SK-N-MC (cell line): Measurements from ENCODE around the gene PRG2.

Source experiments
- DNase-seq: peaks from one replicate; pipeline ENCODE4 v3.0.0-alpha.2; 2011; ENCODE audit warnings: low read depth, low spot score
- H3K27ac ChIP-seq: fragments of 200-600 bp; sonication (generic); 2 replicates; pipeline ENCODE4 v1.5.1; 2016; ENCODE audit warnings: mixed run types
- H3K36me3 ChIP-seq: fragments of 200-600 bp; sonication (generic); 2 replicates; pipeline ENCODE4 v1.6.1; 2017; ENCODE audit warnings: antibody characterized with exemption, low read length, mixed read lengths; ENCODE audit not compliant: insufficient read depth
- H3K4me3 ChIP-seq: fragments of 200-600 bp; sonication (generic); 2 replicates; pipeline ENCODE4 v1.5.1; 2016
- H3K9ac ChIP-seq: fragments of 200-600 bp; sonication (generic); 2 replicates; pipeline ENCODE4 v1.8.0; 2017; ENCODE audit warnings: mixed run types, mixed read lengths; ENCODE audit not compliant: insufficient read length
- H3K9me3 ChIP-seq: fragments of 200-600 bp; sonication (generic); 2 replicates; pipeline ENCODE4 v1.6.1; 2017; ENCODE audit warnings: low read depth, mild to moderate bottlenecking, antibody characterized with exemption, low read length, moderate library complexity, mixed read lengths
- EZH2 ChIP-seq: fragments of 200-600 bp; sonication (generic); IDR thresholded peaks from one replicate; pipeline ENCODE4 v1.6.1; 2017; ENCODE audit warnings: antibody characterized with exemption
- FOXP2 ChIP-seq: optimal IDR thresholded peaks from 2 replicates; pipeline ENCODE3; 2011; ENCODE audit warnings: mild to moderate bottlenecking, moderate library complexity; ENCODE audit not compliant: insufficient read depth; ENCODE audit errors: extremely low read length, control extremely low read depth
- POLR2AphosphoS5 ChIP-seq: IDR thresholded peaks from 2 replicates; pipeline ENCODE4 v1.6.1; 2012; ENCODE audit warnings: mild to moderate bottlenecking, low read depth, low read length, borderline replicate concordance

The PRG2 gene

DNA sequence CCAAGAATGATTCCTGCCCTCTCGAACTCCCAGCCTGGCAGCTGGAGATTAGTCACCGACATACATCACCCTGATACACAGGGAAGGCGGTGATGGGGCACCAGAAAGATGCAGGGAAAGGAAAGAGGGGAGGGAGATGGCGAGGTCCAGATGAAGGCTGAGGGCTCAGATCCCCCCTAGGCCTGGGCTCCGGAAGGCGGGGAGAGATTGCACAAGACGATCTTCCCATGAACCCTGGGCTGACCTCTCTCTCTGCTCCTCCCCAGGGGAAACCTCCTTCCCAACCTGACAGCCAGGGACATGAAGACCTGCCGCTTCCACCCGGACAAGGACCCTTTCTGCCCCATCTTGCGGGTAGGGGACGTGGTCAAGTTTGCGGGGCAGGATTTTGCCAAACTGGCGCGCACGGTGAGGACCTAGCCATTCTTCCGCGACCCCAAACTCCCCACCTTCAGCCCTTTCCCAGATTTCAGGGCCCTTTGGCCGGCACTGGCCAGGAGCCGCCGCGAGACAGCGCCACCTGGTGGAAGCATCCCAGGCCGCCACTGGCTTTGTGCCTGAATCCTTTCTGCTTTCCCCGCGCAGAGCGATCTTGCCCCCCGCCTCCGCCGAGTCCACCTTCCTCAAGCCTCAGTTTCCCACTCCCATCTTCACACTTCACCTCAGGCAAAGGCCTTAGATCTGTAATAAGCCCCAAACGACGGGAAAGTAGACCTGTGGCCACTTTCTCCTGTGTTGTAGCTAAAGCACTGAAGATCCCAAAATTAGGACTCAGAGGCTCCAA lies 40.8 kb downstream of the PRG2 start:
- Histone ChIP-seq H3K4me3 (no peak overlapping the region), H3K27ac (no peak overlapping the region), H3K9ac (no peak overlapping the region), H3K36me3 (no peaks in the 10 kb centered on the region), H3K9me3 (no peaks in the 10 kb centered on the region)
- no peak for DNase-seq
- TF ChIP-seq EZH2: no peak
- no peak for TF ChIP-seq FOXP2
- TF ChIP-seq POLR2AphosphoS5: no peak

DNA sequence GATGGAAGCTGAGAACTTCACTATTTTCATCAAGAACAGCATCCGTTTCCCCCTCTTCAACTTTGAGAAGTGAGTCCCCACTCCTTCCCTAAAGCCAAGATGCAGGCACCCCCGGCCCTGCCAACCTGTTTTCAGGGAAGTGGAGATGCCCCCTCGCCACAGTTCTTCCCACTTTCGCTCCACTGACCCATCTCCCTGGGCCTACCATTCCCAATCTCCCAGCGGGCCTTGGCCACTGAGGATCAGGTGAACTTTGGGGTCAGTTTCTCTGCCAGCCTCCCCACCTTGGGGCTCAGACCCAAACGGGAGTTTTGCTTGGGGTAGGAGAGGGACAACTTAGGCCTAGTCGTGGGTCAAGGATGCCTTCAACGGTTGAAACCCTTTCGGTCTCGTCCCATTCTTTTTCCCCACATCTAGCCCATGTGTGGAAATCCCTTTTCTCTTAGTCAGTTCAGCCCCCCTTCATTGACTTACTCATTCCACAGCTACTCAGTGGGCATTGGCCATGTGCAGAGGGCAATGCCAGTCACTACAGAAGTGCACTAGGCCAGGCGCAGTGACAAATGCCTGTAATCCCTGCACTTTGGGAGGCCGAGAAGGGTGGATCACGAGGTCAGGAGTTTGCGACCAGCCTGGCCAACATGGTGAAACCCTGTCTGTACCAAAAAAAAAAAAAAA lies 41.7 kb downstream of the PRG2 start:
- no peak overlapping the region for H3K4me3 ChIP-seq
- TF ChIP-seq POLR2AphosphoS5 (no peak), FOXP2 (no peak), EZH2 (no peak)
- DNase-seq: no peak

DNA sequence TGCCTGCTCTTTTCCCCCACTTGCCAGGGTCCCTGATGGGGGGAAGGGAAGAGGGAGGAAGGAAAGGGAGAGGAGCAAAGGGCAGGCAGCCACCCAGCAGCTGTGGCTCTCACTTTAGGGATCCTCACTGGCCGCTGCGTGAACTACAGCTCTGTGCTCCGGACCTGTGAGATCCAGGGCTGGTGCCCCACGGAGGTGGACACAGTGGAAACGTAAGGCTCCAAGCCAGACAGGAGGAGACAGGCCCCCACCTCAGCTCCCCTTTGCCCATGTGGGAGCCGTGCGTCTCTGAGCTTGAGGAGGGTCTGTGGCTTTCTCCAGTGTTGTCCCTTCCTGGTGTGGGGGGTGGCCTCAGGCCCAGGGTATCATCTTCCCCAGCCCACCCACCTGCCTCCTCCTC lies 42.4 kb downstream of the PRG2 start:
- Histone ChIP-seq H3K4me3 (no peak overlapping the region), H3K27ac (no peak overlapping the region), H3K36me3 (no peaks in the 10 kb centered on the region), H3K9ac (no peak overlapping the region), H3K9me3 (no peaks in the 10 kb centered on the region)
- DNase-seq: no peak
- TF ChIP-seq FOXP2 (no peak), POLR2AphosphoS5 (no peak), EZH2 (no peak)

More for the DNA sequence above, 41.7 kb downstream of the PRG2 start:
- H3K9ac ChIP-seq: no peak overlapping the region
- H3K27ac ChIP-seq: no peak overlapping the region
- H3K9me3 ChIP-seq: no peaks in the 10 kb centered on the region
- no peaks in the 10 kb centered on the region for H3K36me3 ChIP-seq

DNA sequence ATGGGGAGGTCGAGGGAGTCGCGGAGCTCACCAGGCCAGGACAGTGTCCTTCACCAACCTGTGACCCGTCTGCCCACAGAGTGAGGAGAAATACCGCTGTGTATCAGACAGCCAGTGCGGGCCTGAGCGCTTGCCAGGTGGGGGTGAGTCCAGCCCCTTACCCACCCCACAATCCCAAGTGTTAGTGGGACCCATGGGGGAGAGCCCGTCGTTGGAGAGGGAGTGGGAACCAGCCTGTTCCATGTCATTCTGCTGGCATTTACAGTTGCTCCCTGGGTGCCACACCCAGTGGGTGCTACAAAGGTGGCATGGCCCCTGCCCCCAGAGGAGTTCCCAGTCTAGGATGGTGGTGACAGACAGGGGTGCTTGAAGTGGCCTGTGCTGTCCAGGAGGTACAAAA lies 43.1 kb downstream of the PRG2 start:
- Histone ChIP-seq H3K9me3 (no peaks in the 10 kb centered on the region), H3K4me3 (no peak overlapping the region), H3K9ac (no peak overlapping the region), H3K27ac (no peak overlapping the region), H3K36me3 (no peaks in the 10 kb centered on the region)
- no peak for TF ChIP-seq EZH2
- DNase-seq: no peak

DNA sequence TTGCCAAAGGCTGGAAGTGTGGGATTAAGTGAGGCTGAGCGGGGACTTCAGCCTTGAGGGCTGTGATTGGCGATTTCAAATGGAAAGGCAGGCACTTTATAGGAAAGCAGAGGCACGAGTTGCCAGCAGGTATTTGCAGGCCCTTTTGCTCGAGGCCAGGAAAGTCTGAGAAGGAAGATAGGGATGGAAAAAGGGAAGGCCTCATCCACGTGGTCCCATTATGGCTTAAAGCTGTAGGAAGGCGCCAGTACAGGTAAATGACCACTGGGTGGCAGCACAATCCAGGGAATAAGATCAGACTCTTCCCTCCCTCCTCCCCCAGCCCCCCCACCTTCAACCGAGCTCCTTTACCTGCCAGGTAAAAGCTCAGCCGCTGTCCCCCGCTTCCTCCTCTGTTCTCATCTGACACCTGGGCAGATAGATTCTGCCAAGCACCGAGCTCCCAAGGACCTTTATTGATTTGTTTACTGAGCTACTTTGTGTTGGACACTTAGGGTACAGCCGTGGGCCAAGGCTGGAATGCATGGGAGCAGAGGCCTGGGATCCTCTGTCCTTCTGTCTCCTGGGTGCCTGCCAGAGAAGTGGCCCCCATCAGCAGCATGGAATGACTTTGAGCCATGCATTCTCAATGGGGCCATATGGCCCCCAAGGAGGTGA lies 44.8 kb downstream of the PRG2 start:
- DNase-seq: no peak
- H3K4me3 ChIP-seq: no peak overlapping the region
- H3K9me3 ChIP-seq: no peaks in the 10 kb centered on the region
- no peaks in the 10 kb centered on the region for H3K36me3 ChIP-seq
- TF ChIP-seq FOXP2 (no peak), EZH2 (no peak), POLR2AphosphoS5 (no peak)
- H3K27ac ChIP-seq: 0 out of 2 replicates have a peak overlapping the region, but pooled peaks have one; percentile 16
- H3K9ac ChIP-seq: peak overlapping the region; percentile 35

DNA sequence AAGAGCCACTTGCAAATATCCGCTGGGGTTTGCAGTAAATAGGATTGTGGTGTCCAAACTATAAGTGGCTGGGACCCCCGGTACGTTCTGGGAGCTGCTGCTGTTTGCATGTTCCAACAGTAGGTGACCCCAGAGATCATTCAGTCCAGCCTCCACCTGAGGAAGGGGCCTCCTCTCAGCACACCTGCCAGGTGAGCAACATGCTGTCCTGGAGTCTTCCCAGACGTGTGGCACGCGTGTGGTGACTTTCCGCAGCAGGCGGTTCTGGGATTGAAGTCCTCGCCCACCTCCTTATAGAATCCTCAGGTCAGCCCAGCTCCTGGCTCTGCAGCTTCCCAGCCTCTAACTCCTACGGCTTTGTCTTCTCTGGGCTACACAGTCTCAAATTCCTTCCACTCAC lies 45.6 kb downstream of the PRG2 start:
- no peak overlapping the region for H3K4me3 ChIP-seq
- no peaks in the 10 kb centered on the region for H3K36me3 ChIP-seq
- DNase-seq: no peak
- H3K9me3 ChIP-seq: no peaks in the 10 kb centered on the region
- TF ChIP-seq POLR2AphosphoS5 (no peak), FOXP2 (no peak), EZH2 (no peak)
- H3K27ac ChIP-seq: no peak overlapping the region
- H3K9ac ChIP-seq: no peak overlapping the region

DNA sequence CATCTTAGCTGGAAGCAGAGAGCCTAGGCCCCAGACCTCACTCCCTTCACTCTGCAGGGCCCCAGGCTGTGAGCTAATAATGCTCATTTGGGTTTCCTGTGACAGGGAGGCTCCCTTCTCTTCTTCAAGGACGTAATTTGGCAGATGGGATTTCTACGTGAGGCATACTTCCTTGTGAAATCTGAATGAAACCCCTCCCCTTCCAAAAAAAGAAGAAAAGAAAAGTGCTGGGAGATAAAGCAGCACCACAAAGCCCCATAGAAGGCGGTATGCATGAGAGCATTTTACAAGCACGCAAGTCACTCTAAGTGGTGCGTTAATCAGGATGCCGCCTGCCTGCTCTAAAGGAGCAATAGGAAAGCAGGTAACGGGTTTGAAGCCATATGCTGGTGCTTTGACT lies 46.6 kb downstream of the PRG2 start:
- peak overlapping the region; percentile 9 for H3K9ac ChIP-seq
- peak overlapping the region; percentile 10; the same call in 1 of the 2 replicates for H3K4me3 ChIP-seq
- H3K36me3 ChIP-seq: no peaks in the 10 kb centered on the region
- peak; percentile 53 for DNase-seq
- TF ChIP-seq POLR2AphosphoS5 (no peak; the same call in 1 of the 2 replicates), EZH2 (no peak), FOXP2 (no peak)
- peak overlapping the region; percentile 52 for H3K27ac ChIP-seq
- no peaks in the 10 kb centered on the region for H3K9me3 ChIP-seq

DNA sequence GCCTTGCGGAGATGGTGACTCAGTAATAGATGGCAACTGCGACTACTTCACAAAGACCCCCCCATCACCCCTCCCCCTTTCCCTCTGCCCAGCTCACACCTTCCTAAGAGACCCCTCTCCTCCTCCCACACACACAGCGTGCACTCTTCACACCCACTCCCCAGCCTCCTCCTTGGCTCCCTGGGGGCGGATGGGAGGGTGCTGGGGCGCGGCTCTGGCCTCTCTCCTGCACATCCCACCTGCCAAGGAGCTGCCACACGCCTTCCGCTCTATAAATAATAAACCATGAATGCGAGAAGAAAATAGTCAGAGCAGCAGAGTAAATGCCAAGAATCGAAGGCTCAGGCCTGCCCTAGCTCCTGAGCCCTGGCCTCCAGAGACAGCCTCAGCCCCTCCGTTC lies 47.7 kb downstream of the PRG2 start:
- Histone ChIP-seq H3K27ac (no peak overlapping the region), H3K9me3 (no peaks in the 10 kb centered on the region), H3K9ac (no peak overlapping the region), H3K36me3 (no peaks in the 10 kb centered on the region), H3K4me3 (no peak overlapping the region)
- DNase-seq: no peak
- TF ChIP-seq EZH2 (no peak), FOXP2 (no peak), POLR2AphosphoS5 (no peak)
